Measurements from ENCODE around the gene CPLX1. TPM values are rescaled to one million over a fixed set of nuclear protein-coding genes. Genes with fewer than 3 reads are reported as not detected.

Gene CPLX1
- total and polyA plus RNA-seq, 7 experiments from 2014 or later: 0.17 to 1.9 (median 0.58) TPM; not detected in 1

DNA sequence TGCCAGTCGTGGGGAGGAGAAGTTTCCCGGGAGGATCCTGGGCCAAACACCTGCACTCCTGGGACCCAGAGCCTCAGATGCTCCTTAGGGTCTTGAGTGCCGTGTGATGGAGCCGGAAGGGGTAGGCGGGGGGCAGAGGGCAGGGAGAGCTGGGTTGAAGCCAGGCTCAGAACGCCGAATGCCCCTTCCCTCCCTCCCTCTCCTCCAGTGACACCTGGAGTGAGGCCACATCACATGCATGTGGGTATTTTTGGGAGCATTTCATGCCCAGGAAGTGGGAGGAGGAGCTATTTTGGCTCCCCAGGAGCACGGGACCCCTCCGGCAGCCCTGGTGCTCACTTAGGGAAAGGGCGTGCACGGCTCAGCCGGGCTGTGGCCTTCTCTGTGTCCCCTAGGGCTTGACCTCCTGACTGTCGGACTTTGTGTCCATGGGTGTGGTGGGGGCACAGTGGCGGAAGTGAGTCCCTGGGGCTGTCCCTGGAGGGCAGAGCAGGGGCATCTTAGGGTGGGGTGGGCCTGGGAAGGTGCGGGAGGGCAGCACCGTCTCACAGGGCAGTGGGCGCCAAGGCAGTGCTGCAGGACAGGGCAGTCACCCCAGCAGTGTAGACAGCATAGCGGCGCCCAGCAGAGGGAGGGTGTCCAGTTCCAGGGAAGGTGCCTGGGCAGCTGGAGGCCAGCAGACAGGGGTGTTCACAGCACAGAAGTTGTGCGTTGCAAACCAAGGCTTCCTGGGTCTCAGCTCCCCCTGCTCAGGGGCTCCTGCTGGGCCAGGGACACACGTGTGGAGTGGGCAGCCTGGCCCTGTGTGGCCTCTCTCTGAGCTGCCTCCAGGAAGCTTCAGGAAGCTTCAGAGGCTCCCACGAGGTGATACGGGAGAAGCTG lies 4.9 kb upstream of the CPLX1 start:
- Histone ChIP-seq H3K36me3 (ENCODE audit: control insufficient read depth in 2 of 3, insufficient read depth in 3 of 3, low read length in 3 of 3) (no peaks in the 10 kb centered on the region), H3K9me3 (ENCODE audit: control insufficient read depth in 2 of 3, low read length in 3 of 3) (peaks cover 0 to 19% (median 0%) of the 10 kb centered on the region in 3 experiments), H3K27me3 (ENCODE audit: control insufficient read depth in 2 of 2, insufficient read depth in 2 of 2, low read length in 2 of 2) (peaks cover 0 to 4% of the 10 kb centered on the region in 2 donors), H3K4me1 (ENCODE audit: control insufficient read depth in 2 of 2, insufficient read depth in 2 of 2, low read length in 2 of 2) (no peaks in the 10 kb centered on the region), H3K4me3 (ENCODE audit: low read length) (no peak overlapping the region), H3K27ac (ENCODE audit: low read depth, low read length) (no peak overlapping the region)
- intact Hi-C loops (cut with micrococcal nuclease): no loop called here
- CTCF ChIA-PET: no interaction called here
- Mint-ChIP-seq H3K27me3 (peaks cover 7 to 19% (median 15%) of the 10 kb centered on the region in 5 donors), H3K36me3 (peaks cover 0 to 5% (median 3%) of the 10 kb centered on the region in 5 donors), H3K9me3 (peaks cover 0 to 13% (median 2%) of the 10 kb centered on the region in 11 donors), H3K4me1 (peaks cover 4 to 11% (median 6%) of the 10 kb centered on the region in 7 donors), H3K27ac (no peak overlapping the region), H3K4me3 (no peak overlapping the region)
- ATAC-seq (no peak), DNase-seq (no peak)
- POLR2A ChIA-PET: interaction anchor here (0.7 kb wide), 1 partner anchor 225 kb away, joined by 4 read pairs; no protein-coding TSS in a partner anchor

DNA sequence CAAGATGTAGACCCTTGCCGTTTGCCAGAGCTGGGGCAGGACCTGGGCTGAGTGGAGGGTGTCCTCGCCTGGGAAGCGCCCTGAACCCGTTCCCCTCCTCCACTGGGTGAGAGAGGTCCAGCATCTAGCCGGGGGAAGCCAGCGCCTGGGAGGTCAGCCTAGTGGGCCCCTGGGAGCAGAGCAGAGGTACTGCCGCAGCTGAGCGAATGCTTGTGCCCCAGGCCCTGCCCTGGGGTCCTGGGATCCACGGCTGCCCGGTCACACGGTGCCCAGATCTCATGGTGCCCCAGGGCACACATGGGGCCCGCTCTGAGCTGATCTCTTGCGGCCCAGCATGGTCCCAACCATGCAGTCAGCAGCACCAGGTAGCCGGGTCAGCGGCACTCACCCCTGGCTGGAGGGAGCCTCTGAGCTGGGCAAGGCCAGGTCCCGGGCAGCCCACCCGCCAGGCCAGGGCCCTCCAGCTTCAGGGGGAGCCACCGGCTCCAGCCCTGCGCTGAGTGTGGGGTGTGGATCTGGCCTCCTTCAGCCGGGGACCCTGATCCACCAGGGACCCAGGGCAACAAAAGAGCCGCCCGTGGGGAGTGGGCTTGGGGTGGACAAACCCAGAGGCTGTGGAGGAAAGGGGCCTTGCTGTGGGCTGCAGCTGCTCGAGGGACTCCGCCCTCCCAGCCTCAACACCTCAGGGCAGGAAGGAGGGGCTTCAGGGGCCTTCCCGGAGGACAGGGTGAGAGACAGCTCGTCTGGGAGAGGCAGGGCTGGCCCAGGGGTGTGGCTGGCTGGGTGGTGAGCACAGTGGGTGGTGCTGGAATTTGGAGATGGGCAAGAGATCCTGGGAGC lies 4.1 kb upstream of the CPLX1 start:
- intact Hi-C loops (cut with micrococcal nuclease): no loop called here
- peaks cover 0 to 12% (median 2%) of the 10 kb centered on the region in 11 donors for H3K9me3 Mint-ChIP-seq
- POLR2A ChIA-PET: no interaction called here
- no peak for DNase-seq
- no peaks in the 10 kb centered on the region for H3K4me1 ChIP-seq (ENCODE audit: control insufficient read depth in 2 of 2, insufficient read depth in 2 of 2, low read length in 2 of 2)
- H3K4me3 Mint-ChIP-seq: no peak overlapping the region
- H3K27ac Mint-ChIP-seq: no peak overlapping the region
- CTCF ChIA-PET: no interaction called here
- ATAC-seq: no peak
- no peak overlapping the region for H3K27ac ChIP-seq (ENCODE audit: low read depth, low read length)
- peaks cover 7 to 21% (median 16%) of the 10 kb centered on the region in 5 donors for H3K27me3 Mint-ChIP-seq
- no peak overlapping the region for H3K4me3 ChIP-seq (ENCODE audit: low read length)
- peaks cover 0 to 4% of the 10 kb centered on the region in 2 donors for H3K27me3 ChIP-seq (ENCODE audit: control insufficient read depth in 2 of 2, insufficient read depth in 2 of 2, low read length in 2 of 2)
- H3K4me1 Mint-ChIP-seq: peaks cover 4 to 11% (median 6%) of the 10 kb centered on the region in 7 donors
- peaks cover 0 to 19% (median 0%) of the 10 kb centered on the region in 3 experiments for H3K9me3 ChIP-seq (ENCODE audit: control insufficient read depth in 2 of 3, low read length in 3 of 3)
- H3K36me3 ChIP-seq (ENCODE audit: control insufficient read depth in 2 of 3, insufficient read depth in 3 of 3, low read length in 3 of 3): no peaks in the 10 kb centered on the region
- peaks cover 0 to 5% (median 3%) of the 10 kb centered on the region in 5 donors for H3K36me3 Mint-ChIP-seq

DNA sequence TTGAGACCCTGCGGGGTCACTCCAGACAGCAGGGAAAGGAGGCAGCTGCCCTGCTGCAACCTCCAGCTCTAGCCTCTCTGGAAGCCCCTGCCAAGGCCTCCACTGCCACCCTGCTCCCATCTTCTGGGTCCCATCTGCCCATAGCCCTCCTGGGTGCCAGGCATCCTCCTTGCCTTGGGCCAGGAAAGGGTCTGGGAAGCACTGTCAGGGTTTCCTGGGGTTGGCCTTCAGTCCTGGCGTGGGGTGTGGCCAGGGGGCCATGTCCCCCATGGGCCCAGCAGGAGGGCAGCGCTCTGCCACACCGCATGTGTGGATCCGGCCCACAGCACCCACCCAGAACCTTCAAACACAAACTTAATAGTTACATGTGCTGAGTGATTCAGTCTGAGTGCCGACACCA lies 3.4 kb upstream of the CPLX1 start:
- H3K4me3 Mint-ChIP-seq: no peak overlapping the region
- H3K4me1 ChIP-seq (ENCODE audit: control insufficient read depth in 2 of 2, insufficient read depth in 2 of 2, low read length in 2 of 2): no peaks in the 10 kb centered on the region
- no peak overlapping the region for H3K27ac ChIP-seq (ENCODE audit: low read depth, low read length)
- intact Hi-C loops (cut with micrococcal nuclease): no loop called here
- peaks cover 4 to 6% of the 10 kb centered on the region in 2 donors for H3K27me3 ChIP-seq (ENCODE audit: control insufficient read depth in 2 of 2, insufficient read depth in 2 of 2, low read length in 2 of 2)
- ATAC-seq: no peak
- ChIA-PET POLR2A (no interaction called here), CTCF (no interaction called here)
- peaks cover 7 to 25% (median 23%) of the 10 kb centered on the region in 5 donors for H3K27me3 Mint-ChIP-seq
- no peak overlapping the region for H3K4me3 ChIP-seq (ENCODE audit: low read length)
- no peaks in the 10 kb centered on the region for H3K36me3 ChIP-seq (ENCODE audit: control insufficient read depth in 2 of 3, insufficient read depth in 3 of 3, low read length in 3 of 3)
- no peak overlapping the region for H3K27ac Mint-ChIP-seq
- H3K9me3 Mint-ChIP-seq: peaks cover 0 to 12% (median 2%) of the 10 kb centered on the region in 11 donors
- no peak for DNase-seq
- peaks cover 0 to 5% (median 3%) of the 10 kb centered on the region in 5 donors for H3K36me3 Mint-ChIP-seq
- peaks cover 4 to 11% (median 6%) of the 10 kb centered on the region in 7 donors for H3K4me1 Mint-ChIP-seq
- peaks cover 0 to 19% (median 0%) of the 10 kb centered on the region in 3 experiments for H3K9me3 ChIP-seq (ENCODE audit: control insufficient read depth in 2 of 3, low read length in 3 of 3)

DNA sequence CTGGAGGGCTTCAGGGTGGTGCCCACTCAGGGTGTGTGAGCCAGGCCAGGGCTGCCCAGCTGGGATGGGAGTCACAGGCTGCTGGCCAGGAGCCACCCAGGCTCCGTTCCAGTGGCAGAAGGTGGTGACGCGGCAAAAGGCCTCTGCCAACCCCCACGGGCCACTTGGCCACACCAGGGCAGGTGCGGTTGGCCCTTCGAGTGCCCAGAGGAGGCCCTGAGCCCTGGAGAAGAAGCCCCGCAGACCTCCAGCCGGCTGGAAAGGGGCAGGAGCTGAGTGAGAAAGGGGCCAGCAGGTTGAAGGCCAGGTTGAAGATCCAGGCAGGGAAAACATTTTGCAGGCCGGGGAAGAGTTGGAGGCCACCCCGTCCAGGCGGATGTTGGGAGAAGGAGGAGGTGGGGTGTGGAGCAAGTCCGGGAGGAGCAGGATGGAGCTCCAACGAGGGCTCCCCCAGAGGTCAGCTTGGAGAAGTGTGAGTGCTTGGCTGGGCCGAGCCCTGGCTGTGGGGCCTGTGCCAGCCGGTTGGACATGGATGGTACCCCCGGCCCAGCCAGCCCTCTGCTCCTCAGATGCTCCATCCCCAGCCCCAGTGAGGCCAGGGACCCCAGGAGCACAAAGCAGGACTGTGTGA lies 2.8 kb upstream of the CPLX1 start:
- peaks cover 4 to 11% (median 7%) of the 10 kb centered on the region in 7 donors for H3K4me1 Mint-ChIP-seq
- intact Hi-C loops (cut with micrococcal nuclease): no loop called here
- Histone ChIP-seq H3K4me3 (ENCODE audit: low read length) (no peak overlapping the region), H3K36me3 (ENCODE audit: control insufficient read depth in 2 of 3, insufficient read depth in 3 of 3, low read length in 3 of 3) (no peaks in the 10 kb centered on the region), H3K9me3 (ENCODE audit: control insufficient read depth in 2 of 3, low read length in 3 of 3) (peaks cover 0 to 19% (median 0%) of the 10 kb centered on the region in 3 experiments), H3K4me1 (ENCODE audit: control insufficient read depth in 2 of 2, insufficient read depth in 2 of 2, low read length in 2 of 2) (no peaks in the 10 kb centered on the region), H3K27ac (ENCODE audit: low read depth, low read length) (no peak overlapping the region), H3K27me3 (ENCODE audit: control insufficient read depth in 2 of 2, insufficient read depth in 2 of 2, low read length in 2 of 2) (peaks cover 4 to 6% of the 10 kb centered on the region in 2 donors)
- H3K9me3 Mint-ChIP-seq: peaks cover 0 to 12% (median 2%) of the 10 kb centered on the region in 11 donors
- H3K27me3 Mint-ChIP-seq: peaks cover 7 to 29% (median 26%) of the 10 kb centered on the region in 5 donors
- H3K4me3 Mint-ChIP-seq: no peak overlapping the region
- ATAC-seq (no peak), DNase-seq (no peak)
- ChIA-PET CTCF (no interaction called here), POLR2A (no interaction called here)
- no peak overlapping the region for H3K27ac Mint-ChIP-seq
- peaks cover 0 to 5% (median 3%) of the 10 kb centered on the region in 5 donors for H3K36me3 Mint-ChIP-seq

DNA sequence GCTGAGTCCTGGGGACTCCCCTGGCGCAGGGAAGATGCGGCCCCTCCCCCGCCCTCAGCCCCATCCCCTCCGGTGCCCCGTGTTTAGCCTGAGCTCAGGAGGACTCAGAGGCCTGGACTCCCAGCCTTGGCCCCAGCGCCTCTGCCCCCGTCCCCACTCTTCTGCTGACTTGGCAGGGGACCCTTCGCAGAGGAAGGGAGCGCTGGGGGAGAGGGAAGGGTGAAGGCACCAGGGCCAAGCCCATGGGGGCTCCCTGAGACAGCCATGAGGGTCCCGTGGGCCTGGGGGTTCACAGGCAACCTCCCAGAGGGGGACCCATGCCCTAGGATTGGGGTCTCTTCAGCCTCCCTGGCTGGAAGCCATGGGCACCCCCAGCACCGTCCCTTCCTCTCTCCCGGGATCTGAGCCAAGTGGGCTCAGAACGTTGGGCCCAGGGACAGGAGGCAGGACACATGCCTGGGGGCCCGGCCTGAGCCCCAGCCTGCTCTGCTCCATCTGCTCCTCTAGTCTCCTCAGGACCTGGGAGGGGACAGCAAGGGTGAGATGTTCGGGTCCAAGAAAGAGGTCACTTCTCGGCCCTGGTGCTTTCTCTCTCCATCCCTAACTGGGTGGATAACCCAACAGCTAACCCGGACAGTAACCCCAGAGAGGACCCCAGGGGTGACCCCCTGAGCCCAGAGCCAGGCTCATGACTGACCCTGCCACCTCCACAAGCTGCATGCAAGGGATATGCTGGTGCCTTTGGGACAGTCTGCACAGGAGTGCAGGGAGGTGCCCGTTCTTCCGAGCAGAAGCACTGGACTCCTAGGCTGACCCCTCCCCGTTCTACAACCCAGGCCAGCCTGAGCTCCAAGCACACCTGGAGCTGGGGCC lies 1.5 kb upstream of the CPLX1 start:
- H3K4me1 Mint-ChIP-seq: peaks cover 0 to 11% (median 6%) of the 10 kb centered on the region in 7 donors
- H3K36me3 Mint-ChIP-seq: peaks cover 0 to 5% (median 3%) of the 10 kb centered on the region in 5 donors
- H3K9me3 Mint-ChIP-seq: peaks cover 0 to 9% (median 2%) of the 10 kb centered on the region in 11 donors
- CTCF ChIA-PET: no interaction called here
- Histone ChIP-seq H3K27me3 (ENCODE audit: control insufficient read depth in 2 of 2, insufficient read depth in 2 of 2, low read length in 2 of 2) (peaks cover 4 to 6% of the 10 kb centered on the region in 2 donors), H3K9me3 (ENCODE audit: control insufficient read depth in 2 of 3, low read length in 3 of 3) (peaks cover 0 to 19% (median 0%) of the 10 kb centered on the region in 3 experiments), H3K36me3 (ENCODE audit: control insufficient read depth in 2 of 3, insufficient read depth in 3 of 3, low read length in 3 of 3) (no peaks in the 10 kb centered on the region), H3K27ac (ENCODE audit: low read depth, low read length) (no peak overlapping the region), H3K4me3 (ENCODE audit: low read length) (no peak overlapping the region), H3K4me1 (ENCODE audit: control insufficient read depth in 2 of 2, insufficient read depth in 2 of 2, low read length in 2 of 2) (no peaks in the 10 kb centered on the region)
- H3K27me3 Mint-ChIP-seq: peaks cover 12 to 37% (median 35%) of the 10 kb centered on the region in 5 donors
- peak overlapping the region in 8 of 10 donors; percentile 24 to 82 (median 54) for H3K4me3 Mint-ChIP-seq
- DNase-seq (no peak), ATAC-seq (no peak)
- POLR2A ChIA-PET: no interaction called here
- intact Hi-C loops (cut with micrococcal nuclease): no loop called here
- H3K27ac Mint-ChIP-seq: no peak overlapping the region
